ENCODE data around the gene PCNX2. TPM values are rescaled to one million over a fixed set of nuclear protein-coding genes. Genes with fewer than 3 reads are reported as not detected.

PCNX2 gene
- total and polyA plus RNA-seq, 2 experiments from 2014 or later = 42.9 to 88.3 TPM

DNA sequence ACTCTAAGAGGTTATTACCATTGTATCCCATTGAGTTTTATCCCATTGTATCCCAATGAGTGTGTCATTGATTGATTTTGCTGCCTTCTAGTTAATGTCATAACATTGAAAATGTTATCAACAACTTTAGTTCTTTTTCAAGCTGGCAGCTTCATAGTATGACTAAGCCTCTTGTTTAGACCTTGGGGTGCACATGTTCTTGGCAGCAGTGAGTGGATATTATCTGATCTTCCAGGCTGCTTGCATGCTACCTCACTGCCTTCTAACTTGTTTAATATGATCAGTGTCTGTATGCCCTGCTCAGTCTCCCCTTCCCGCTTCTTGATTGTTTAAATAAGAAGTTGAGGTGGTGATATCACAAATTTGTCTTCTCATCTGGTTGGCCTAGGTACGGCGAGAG, 320.6 kb downstream of the PCNX2 start:
- Mint-ChIP-seq H3K4me3 (no peak overlapping the region), H3K36me3 (ENCODE audit: low read depth) (peaks cover 66% of the 10 kb centered on the region), H3K9me3 (peaks cover 3% of the 10 kb centered on the region; the same call in 1 of the 3 replicates), H3K4me1 (no peaks in the 10 kb centered on the region), H3K27ac (no peak overlapping the region), H3K27me3 (ENCODE audit: insufficient read depth, low read depth, poor library complexity) (peaks cover 5% of the 10 kb centered on the region)
- DNase-seq (ENCODE audit: low spot score) (no peak), ATAC-seq (no peak)
- Histone ChIP-seq H3K4me2 (no peak overlapping the region), H3K36me3 (ENCODE audit: insufficient read depth) (peaks cover 36% of the 10 kb centered on the region), H3K4me3 (no peak overlapping the region), H2AFZ (no peak overlapping the region), H3K27me3 (ENCODE audit: insufficient read depth) (no peaks in the 10 kb centered on the region), H3K27ac (ENCODE audit: low read depth) (no peak overlapping the region), H4K20me1 (replicated peaks; ENCODE audit: insufficient read depth) (no peaks in the 10 kb centered on the region), H3K4me1 (ENCODE audit: insufficient read depth) (no peaks in the 10 kb centered on the region), H3F3A (replicated peaks; ENCODE audit: low read depth) (no peaks in the 10 kb centered on the region), H3K79me2 (replicated peaks; ENCODE audit: insufficient read depth) (0 out of 2 replicates have a peak, but pooled peaks cover 3% of the 10 kb centered on the region), H3K9me2 (ENCODE audit: insufficient read depth) (no peaks in the 10 kb centered on the region)
- TF ChIP-seq EZH2phosphoT487 (IDR thresholded peaks at IDR 0.05; ENCODE audit: unreplicated experiment) (no peak), ETS1 (IDR thresholded peaks at IDR 0.05) (no peak), ZNF331 (CRISPR knock-in tag; IDR thresholded peaks at IDR 0.05; ENCODE audit: low read depth) (no peak), CTCF (conservative IDR thresholded peaks at IDR 0.05; ENCODE audit: low read depth in 2 of 2) (no peak)

DNA sequence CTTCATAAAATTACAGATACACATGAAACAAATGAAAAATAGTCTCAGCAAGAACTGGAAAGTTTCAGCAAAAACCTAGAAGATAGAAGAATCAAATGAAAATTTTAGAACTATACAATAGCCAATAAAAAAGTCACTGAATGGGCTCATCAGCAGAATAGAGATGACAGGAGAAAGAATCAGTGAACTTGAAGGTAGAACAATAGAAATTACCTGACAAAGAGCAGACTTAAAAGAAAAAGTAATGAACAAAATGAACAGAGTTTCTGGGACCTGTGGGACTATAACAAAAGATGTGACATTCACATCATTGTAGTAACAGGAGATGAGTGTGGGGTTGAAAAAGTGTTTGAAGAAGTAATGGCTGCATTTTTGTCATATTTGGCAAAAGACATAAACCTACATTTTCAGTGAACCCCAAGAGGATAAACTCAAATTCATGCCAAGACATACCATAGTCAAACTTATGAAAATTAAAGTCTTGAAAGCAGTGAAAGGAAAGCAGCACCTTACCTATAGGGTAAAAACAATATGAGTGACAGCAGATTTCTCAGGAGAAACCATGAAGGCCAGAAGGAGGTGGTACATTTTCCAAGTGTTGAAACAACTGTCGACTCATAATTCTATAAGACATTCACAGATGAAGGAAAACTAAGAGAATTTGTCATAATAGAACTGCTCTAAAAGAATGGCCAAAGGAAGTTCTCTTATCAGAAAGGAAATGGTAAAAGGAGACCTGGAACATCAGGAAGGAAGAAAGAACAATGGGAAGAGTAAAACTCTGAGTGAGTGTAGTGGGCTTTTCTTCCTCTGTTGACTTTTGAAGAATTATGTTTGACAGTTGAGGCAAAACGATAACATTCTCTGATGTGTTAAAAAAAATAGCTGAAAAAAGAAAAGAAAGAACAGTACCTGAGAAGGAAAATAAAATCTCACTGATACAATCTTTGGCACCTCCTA, 321.6 kb downstream of the PCNX2 start:
- Histone ChIP-seq H3F3A (replicated peaks; ENCODE audit: low read depth) (no peaks in the 10 kb centered on the region), H3K4me1 (ENCODE audit: insufficient read depth) (no peaks in the 10 kb centered on the region), H2AFZ (no peak overlapping the region), H3K36me3 (ENCODE audit: insufficient read depth) (peaks cover 41% of the 10 kb centered on the region), H3K27me3 (ENCODE audit: insufficient read depth) (no peaks in the 10 kb centered on the region), H3K4me3 (no peak overlapping the region), H3K27ac (ENCODE audit: low read depth) (no peak overlapping the region), H4K20me1 (replicated peaks; ENCODE audit: insufficient read depth) (0 out of 2 replicates have a peak, but pooled peaks cover 2% of the 10 kb centered on the region), H3K9me2 (ENCODE audit: insufficient read depth) (no peaks in the 10 kb centered on the region), H3K4me2 (no peak overlapping the region), H3K79me2 (replicated peaks; ENCODE audit: insufficient read depth) (0 out of 2 replicates have a peak, but pooled peaks cover 3% of the 10 kb centered on the region)
- ATAC-seq (no peak), DNase-seq (ENCODE audit: low spot score) (no peak)
- Mint-ChIP-seq H3K27me3 (ENCODE audit: insufficient read depth, low read depth, poor library complexity) (peaks cover 2% of the 10 kb centered on the region), H3K27ac (no peak overlapping the region), H3K36me3 (ENCODE audit: low read depth) (peaks cover 72% of the 10 kb centered on the region), H3K4me3 (no peak overlapping the region), H3K4me1 (no peaks in the 10 kb centered on the region), H3K9me3 (peaks cover 3% of the 10 kb centered on the region; the same call in 1 of the 3 replicates)
- TF ChIP-seq JUNB (IDR thresholded peaks at IDR 0.05; ENCODE audit: unreplicated experiment) (no peak), ETS1 (IDR thresholded peaks at IDR 0.05) (no peak), EZH2phosphoT487 (IDR thresholded peaks at IDR 0.05; ENCODE audit: unreplicated experiment) (no peak), CREB1 (CRISPR knock-in tag; IDR thresholded peaks at IDR 0.05; ENCODE audit: low read depth) (no peak), EZH2 (IDR thresholded peaks at IDR 0.05; ENCODE audit: low read depth, unreplicated experiment) (no peak), CTCF (conservative IDR thresholded peaks at IDR 0.05; ENCODE audit: low read depth in 2 of 2) (no peak), ZNF331 (CRISPR knock-in tag; IDR thresholded peaks at IDR 0.05; ENCODE audit: low read depth) (no peak), NANOG (IDR thresholded peaks at IDR 0.05; ENCODE audit: borderline replicate concordance) (no peak), ZNF114 (CRISPR knock-in tag; IDR thresholded peaks at IDR 0.05) (no peak)
- TF ChIP-seq, protein P1, sequence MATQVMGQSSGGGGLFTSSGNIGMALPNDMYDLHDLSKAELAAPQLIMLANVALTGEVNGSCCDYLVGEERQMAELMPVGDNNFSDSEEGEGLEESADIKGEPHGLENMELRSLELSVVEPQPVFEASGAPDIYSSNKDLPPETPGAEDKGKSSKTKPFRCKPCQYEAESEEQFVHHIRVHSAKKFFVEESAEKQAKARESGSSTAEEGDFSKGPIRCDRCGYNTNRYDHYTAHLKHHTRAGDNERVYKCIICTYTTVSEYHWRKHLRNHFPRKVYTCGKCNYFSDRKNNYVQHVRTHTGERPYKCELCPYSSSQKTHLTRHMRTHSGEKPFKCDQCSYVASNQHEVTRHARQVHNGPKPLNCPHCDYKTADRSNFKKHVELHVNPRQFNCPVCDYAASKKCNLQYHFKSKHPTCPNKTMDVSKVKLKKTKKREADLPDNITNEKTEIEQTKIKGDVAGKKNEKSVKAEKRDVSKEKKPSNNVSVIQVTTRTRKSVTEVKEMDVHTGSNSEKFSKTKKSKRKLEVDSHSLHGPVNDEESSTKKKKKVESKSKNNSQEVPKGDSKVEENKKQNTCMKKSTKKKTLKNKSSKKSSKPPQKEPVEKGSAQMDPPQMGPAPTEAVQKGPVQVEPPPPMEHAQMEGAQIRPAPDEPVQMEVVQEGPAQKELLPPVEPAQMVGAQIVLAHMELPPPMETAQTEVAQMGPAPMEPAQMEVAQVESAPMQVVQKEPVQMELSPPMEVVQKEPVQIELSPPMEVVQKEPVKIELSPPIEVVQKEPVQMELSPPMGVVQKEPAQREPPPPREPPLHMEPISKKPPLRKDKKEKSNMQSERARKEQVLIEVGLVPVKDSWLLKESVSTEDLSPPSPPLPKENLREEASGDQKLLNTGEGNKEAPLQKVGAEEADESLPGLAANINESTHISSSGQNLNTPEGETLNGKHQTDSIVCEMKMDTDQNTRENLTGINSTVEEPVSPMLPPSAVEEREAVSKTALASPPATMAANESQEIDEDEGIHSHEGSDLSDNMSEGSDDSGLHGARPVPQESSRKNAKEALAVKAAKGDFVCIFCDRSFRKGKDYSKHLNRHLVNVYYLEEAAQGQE (IDR thresholded peaks at IDR 0.05; ENCODE audit: unreplicated experiment) = no peak
